ENCODE results near the gene VPS29. TPM values are rescaled to one million over a fixed set of nuclear protein-coding genes. Genes with fewer than 3 reads are reported as not detected.

The VPS29 gene
- total RNA-seq, 1 experiment from 2014 or later, result 95.7 TPM

DNA sequence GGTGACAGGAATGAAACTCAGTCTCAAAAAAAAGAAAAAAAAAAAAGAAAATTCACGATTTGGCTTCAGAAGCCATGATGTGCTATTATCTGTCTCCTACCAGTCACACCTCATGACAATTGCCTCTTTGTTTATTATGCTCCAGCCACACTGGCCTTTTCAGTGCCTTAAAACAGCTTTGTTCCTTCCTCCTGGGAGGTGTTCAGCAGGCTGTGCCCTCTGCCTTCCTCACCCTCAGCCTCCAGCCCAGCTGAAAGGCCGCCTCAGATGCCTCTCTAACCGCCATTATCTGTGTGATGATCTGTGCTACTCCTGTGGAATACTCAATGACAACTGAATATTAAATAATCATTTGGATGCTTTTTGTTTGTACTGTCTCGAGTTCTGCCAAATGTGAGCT lies 43.2 kb downstream of the VPS29 start:
- H3K36me3 ChIP-seq (ENCODE audit: control insufficient read depth in 1 of 2, insufficient read depth in 2 of 2, low read length in 2 of 2), result peaks cover 6 to 21% of the 10 kb centered on the region in 2 experiments; a peak in 2 of 4 replicates

More for the DNA sequence above, 43.2 kb downstream of the VPS29 start:
- Histone ChIP-seq H3K27ac (ENCODE audit: low read depth, low read length) (no peak overlapping the region), H4K20me1 (ENCODE audit: insufficient read depth) (no peaks in the 10 kb centered on the region), H3K4me3 (replicated peaks in 1 of 2; ENCODE audit: low read depth in 1 of 2, low read length in 2 of 2) (no peak overlapping the region), H2AFZ (ENCODE audit: low read depth, low read length, poor library complexity, severe bottlenecking) (no peak overlapping the region), H3K9me2 (ENCODE audit: insufficient read depth) (no peaks in the 10 kb centered on the region), H3K4me1 (ENCODE audit: control insufficient read depth in 1 of 2, insufficient read depth in 2 of 2, low read length in 2 of 2) (no peaks in the 10 kb centered on the region), H3K9ac (ENCODE audit: low read length) (no peak overlapping the region), H3K27me3 (ENCODE audit: insufficient read depth, low read length) (no peaks in the 10 kb centered on the region), H3K79me2 (ENCODE audit: insufficient read depth, low read length) (peaks cover 17% of the 10 kb centered on the region; the same call in 1 of the 2 replicates), H3K9me3 (ENCODE audit: control insufficient read depth in 1 of 2, insufficient read depth in 1 of 2, low read depth in 1 of 2, low read length in 2 of 2) (no peaks in the 10 kb centered on the region), H3K4me2 (ENCODE audit: low read length) (no peak overlapping the region)
- RAD21 ChIA-PET (ENCODE audit: low non-redundant PET in 1 of 2, low total read pairs in 2 of 2, uncharacterized antibody in 2 of 2, unreplicated experiment in 2 of 2), result no interaction called here
- TF ChIP-seq YY1 (IDR thresholded peaks at IDR 0.05; ENCODE audit: extremely low read depth, insufficient replicate concordance, low read depth, low read length), result no peak
- TF ChIP-seq JUND (IDR thresholded peaks at IDR 0.05), result no peak
- TF ChIP-seq, protein P1, sequence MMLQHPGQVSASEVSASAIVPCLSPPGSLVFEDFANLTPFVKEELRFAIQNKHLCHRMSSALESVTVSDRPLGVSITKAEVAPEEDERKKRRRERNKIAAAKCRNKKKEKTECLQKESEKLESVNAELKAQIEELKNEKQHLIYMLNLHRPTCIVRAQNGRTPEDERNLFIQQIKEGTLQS (IDR thresholded peaks at IDR 0.05), result no peak
- no peak for TF ChIP-seq SP1 (IDR thresholded peaks at IDR 0.05; ENCODE audit: low read depth)
- no peak for TF ChIP-seq POLR2AphosphoS5 (IDR thresholded peaks at IDR 0.05; ENCODE audit: low read depth, low read length)
- TF ChIP-seq SIN3A (IDR thresholded peaks at IDR 0.05; ENCODE audit: low read depth), result no peak
- TF ChIP-seq CEBPB (IDR thresholded peaks at IDR 0.05; ENCODE audit: low read depth), result no peak
- no peak for TF ChIP-seq ZNF274 (IDR thresholded peaks at IDR 0.05; ENCODE audit: low read depth, low read length)
- no peak for TF ChIP-seq FOSL1 (IDR thresholded peaks at IDR 0.05; ENCODE audit: low read depth)
- TF ChIP-seq, protein P2, sequence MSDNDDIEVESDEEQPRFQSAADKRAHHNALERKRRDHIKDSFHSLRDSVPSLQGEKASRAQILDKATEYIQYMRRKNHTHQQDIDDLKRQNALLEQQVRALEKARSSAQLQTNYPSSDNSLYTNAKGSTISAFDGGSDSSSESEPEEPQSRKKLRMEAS (IDR thresholded peaks at IDR 0.05), result no peak
- TF ChIP-seq, protein P3, sequence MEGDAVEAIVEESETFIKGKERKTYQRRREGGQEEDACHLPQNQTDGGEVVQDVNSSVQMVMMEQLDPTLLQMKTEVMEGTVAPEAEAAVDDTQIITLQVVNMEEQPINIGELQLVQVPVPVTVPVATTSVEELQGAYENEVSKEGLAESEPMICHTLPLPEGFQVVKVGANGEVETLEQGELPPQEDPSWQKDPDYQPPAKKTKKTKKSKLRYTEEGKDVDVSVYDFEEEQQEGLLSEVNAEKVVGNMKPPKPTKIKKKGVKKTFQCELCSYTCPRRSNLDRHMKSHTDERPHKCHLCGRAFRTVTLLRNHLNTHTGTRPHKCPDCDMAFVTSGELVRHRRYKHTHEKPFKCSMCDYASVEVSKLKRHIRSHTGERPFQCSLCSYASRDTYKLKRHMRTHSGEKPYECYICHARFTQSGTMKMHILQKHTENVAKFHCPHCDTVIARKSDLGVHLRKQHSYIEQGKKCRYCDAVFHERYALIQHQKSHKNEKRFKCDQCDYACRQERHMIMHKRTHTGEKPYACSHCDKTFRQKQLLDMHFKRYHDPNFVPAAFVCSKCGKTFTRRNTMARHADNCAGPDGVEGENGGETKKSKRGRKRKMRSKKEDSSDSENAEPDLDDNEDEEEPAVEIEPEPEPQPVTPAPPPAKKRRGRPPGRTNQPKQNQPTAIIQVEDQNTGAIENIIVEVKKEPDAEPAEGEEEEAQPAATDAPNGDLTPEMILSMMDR (IDR thresholded peaks at IDR 0.05 in 2 of 3, conservative IDR thresholded peaks at IDR 0.05 in 1 of 3; ENCODE audit: borderline replicate concordance in 1 of 3, insufficient read depth in 1 of 3, low read depth in 2 of 3, low read length in 2 of 3), result no peak
- no peak for TF ChIP-seq EGR1 (IDR thresholded peaks at IDR 0.05; ENCODE audit: low read depth)
- no peak for TF ChIP-seq SRF (IDR thresholded peaks at IDR 0.05; ENCODE audit: low read depth)
- no peak for TF ChIP-seq ELF1 (IDR thresholded peaks at IDR 0.05; ENCODE audit: borderline replicate concordance, low read depth)
- no peak for TF ChIP-seq RAD21 (IDR thresholded peaks at IDR 0.05; ENCODE audit: low read depth)
- TF ChIP-seq, protein P4, sequence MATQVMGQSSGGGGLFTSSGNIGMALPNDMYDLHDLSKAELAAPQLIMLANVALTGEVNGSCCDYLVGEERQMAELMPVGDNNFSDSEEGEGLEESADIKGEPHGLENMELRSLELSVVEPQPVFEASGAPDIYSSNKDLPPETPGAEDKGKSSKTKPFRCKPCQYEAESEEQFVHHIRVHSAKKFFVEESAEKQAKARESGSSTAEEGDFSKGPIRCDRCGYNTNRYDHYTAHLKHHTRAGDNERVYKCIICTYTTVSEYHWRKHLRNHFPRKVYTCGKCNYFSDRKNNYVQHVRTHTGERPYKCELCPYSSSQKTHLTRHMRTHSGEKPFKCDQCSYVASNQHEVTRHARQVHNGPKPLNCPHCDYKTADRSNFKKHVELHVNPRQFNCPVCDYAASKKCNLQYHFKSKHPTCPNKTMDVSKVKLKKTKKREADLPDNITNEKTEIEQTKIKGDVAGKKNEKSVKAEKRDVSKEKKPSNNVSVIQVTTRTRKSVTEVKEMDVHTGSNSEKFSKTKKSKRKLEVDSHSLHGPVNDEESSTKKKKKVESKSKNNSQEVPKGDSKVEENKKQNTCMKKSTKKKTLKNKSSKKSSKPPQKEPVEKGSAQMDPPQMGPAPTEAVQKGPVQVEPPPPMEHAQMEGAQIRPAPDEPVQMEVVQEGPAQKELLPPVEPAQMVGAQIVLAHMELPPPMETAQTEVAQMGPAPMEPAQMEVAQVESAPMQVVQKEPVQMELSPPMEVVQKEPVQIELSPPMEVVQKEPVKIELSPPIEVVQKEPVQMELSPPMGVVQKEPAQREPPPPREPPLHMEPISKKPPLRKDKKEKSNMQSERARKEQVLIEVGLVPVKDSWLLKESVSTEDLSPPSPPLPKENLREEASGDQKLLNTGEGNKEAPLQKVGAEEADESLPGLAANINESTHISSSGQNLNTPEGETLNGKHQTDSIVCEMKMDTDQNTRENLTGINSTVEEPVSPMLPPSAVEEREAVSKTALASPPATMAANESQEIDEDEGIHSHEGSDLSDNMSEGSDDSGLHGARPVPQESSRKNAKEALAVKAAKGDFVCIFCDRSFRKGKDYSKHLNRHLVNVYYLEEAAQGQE (IDR thresholded peaks at IDR 0.05; ENCODE audit: low read depth), result no peak
- no peak for TF ChIP-seq EZH2phosphoT487 (IDR thresholded peaks at IDR 0.05; ENCODE audit: borderline replicate concordance)
- ATAC-seq (no peak), DNase-seq (ENCODE audit: low read depth, low spot score) (no peak)
- CTCF ChIA-PET, result interaction anchor here (1.3 to 1.9 kb wide), 2 partner anchors 9 to 27 kb away, joined by 3 to 6 read pairs; partner anchors contain the start of gene ARPC3
- POLR2A ChIA-PET, result no interaction called here
- no TSS peak for BruUV-seq (replicated peaks)
- intact Hi-C loops (cut with micrococcal nuclease), result no loop called here

All from HCT116 (cell line).